Mesendoderm (in vitro differentiated cells): Measurements from ENCODE around the gene DUXA.
A peak's percentile ranks its signal among the peaks of the same experiment; 100 is the strongest.

Experiments used
- DNase-seq: peaks from one replicate; pipeline ENCODE4 v3.0.0; 2013
- H2AK5ac ChIP-seq: 2 replicates; pipeline ENCODE4 v1.6.1; 2013; ENCODE audit warnings: low read length, inconsistent platforms
- H2BK120ac ChIP-seq: 2 replicates; pipeline ENCODE4 v1.6.1; 2013; ENCODE audit warnings: low read depth, mild to moderate bottlenecking, low read length, moderate library complexity, mixed read lengths
- H2BK15ac ChIP-seq: replicated peaks from 2 replicates; pipeline ENCODE4 v1.6.1; 2013; ENCODE audit warnings: low read depth, mild to moderate bottlenecking, moderate library complexity
- H2BK5ac ChIP-seq: 2 replicates; pipeline ENCODE4 v1.6.1; 2013; ENCODE audit warnings: low read length, inconsistent platforms
- H3K18ac ChIP-seq: 2 replicates; pipeline ENCODE4 v1.6.1; 2013; ENCODE audit warnings: mild to moderate bottlenecking, low read length, mixed read lengths
- H3K23ac ChIP-seq: one replicate; pipeline ENCODE4 v1.6.1; 2013; ENCODE audit warnings: low read length
- H3K27ac ChIP-seq: 2 replicates; pipeline ENCODE4 v1.5.1; 2013; ENCODE audit warnings: low read depth, mild to moderate bottlenecking, inconsistent platforms, low read length, moderate library complexity
- H3K27me3 ChIP-seq: 2 replicates; pipeline ENCODE4 v1.6.1; 2013; ENCODE audit warnings: low read length, control low read depth, mild to moderate bottlenecking, inconsistent platforms; ENCODE audit not compliant: insufficient read depth, poor library complexity
- H3K36me3 ChIP-seq: 2 replicates; pipeline ENCODE4 v1.6.1; 2013; ENCODE audit warnings: low read length, inconsistent platforms; ENCODE audit not compliant: control insufficient read depth, insufficient read depth
- H3K4ac ChIP-seq: one replicate; pipeline ENCODE4 v1.6.1; 2013; ENCODE audit warnings: low read depth, mild to moderate bottlenecking, low read length, moderate library complexity
- H3K4me1 ChIP-seq: 2 replicates; pipeline ENCODE4 v1.6.1; 2013; ENCODE audit warnings: low read depth, low read length, inconsistent platforms; ENCODE audit not compliant: control insufficient read depth
- H3K4me2 ChIP-seq: 2 replicates; pipeline ENCODE4 v1.6.1; 2013; ENCODE audit warnings: low read length
- H3K4me3 ChIP-seq: 2 replicates; pipeline ENCODE4 v1.5.1; 2013; ENCODE audit warnings: mild to moderate bottlenecking, low read length
- H3K56ac ChIP-seq: one replicate; pipeline ENCODE4 v1.6.1; 2013; ENCODE audit warnings: low read length
- H3K79me1 ChIP-seq: 2 replicates; pipeline ENCODE4 v1.6.1; 2013; ENCODE audit warnings: low read length, inconsistent platforms
- H3K79me2 ChIP-seq: 2 replicates; pipeline ENCODE4 v1.6.1; 2013; ENCODE audit warnings: mild to moderate bottlenecking, low read length; ENCODE audit not compliant: control insufficient read depth, insufficient read depth
- H3K9ac ChIP-seq: 2 replicates; pipeline ENCODE4 v1.6.1; 2013; ENCODE audit warnings: low read length, inconsistent platforms
- H4K5ac ChIP-seq: one replicate; pipeline ENCODE4 v1.6.1; 2013; ENCODE audit warnings: low read length
- H4K8ac ChIP-seq: one replicate; pipeline ENCODE4 v1.6.1; 2013; ENCODE audit warnings: low read depth, mild to moderate bottlenecking, control low read depth, low read length, moderate library complexity
- WGBS: extraction: QIAGEN DNeasy Blood & Tissue Kit; methylation state at CpG from one replicate; pipeline ENCODE4 v1.1.7; 2013; ENCODE audit warnings: low lambda C conversion rate, missing lambda C conversion rate; ENCODE audit not compliant: insufficient coverage; ENCODE audit errors: extremely low coverage; 5-methylcytosine and 5-hydroxymethylcytosine counted together

The DUXA gene

DNA sequence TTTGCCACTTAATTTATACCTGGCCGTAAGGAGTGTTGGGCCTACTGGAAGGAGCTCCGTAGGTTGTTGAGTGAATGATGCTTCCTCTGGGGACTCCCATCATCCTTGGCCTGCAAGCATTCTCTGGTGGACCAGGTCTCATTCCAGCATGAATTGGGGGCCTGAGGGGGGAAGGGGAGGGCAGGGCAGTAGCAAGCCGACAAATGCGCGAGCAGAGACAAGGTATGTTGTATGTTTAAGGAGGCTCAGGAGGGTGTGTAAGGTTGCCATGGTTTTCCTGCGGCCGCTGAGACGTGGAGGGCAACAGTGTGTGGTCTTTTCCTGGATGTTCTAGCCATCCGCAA, 24.8 kb upstream of the DUXA start:
- Histone ChIP-seq H3K4me1 (peaks cover 2% of the 10 kb centered on the region), H3K4me3 (peak overlapping the region; percentile 88), H2AK5ac (no peak overlapping the region), H3K4me2 (peak overlapping the region; percentile 37), H2BK15ac (no peak overlapping the region), H4K8ac (no peak overlapping the region), H3K18ac (no peak overlapping the region), H2BK120ac (no peak overlapping the region), H3K27me3 (no peaks in the 10 kb centered on the region), H3K27ac (no peak overlapping the region), H3K79me2 (peaks cover 21% of the 10 kb centered on the region), H4K5ac (no peak overlapping the region), H3K9ac (peak overlapping the region; percentile 86), H2BK5ac (no peak overlapping the region), H3K36me3 (peaks cover 6% of the 10 kb centered on the region), H3K4ac (no peak overlapping the region), H3K79me1 (peaks cover 21% of the 10 kb centered on the region), H3K56ac (peak overlapping the region; percentile 92), H3K23ac (peak overlapping the region; percentile 31)
- DNase-seq, result peak; percentile 32
- WGBS, result no CpG with 5 or more reads among the region's 9 CpGs

DNA sequence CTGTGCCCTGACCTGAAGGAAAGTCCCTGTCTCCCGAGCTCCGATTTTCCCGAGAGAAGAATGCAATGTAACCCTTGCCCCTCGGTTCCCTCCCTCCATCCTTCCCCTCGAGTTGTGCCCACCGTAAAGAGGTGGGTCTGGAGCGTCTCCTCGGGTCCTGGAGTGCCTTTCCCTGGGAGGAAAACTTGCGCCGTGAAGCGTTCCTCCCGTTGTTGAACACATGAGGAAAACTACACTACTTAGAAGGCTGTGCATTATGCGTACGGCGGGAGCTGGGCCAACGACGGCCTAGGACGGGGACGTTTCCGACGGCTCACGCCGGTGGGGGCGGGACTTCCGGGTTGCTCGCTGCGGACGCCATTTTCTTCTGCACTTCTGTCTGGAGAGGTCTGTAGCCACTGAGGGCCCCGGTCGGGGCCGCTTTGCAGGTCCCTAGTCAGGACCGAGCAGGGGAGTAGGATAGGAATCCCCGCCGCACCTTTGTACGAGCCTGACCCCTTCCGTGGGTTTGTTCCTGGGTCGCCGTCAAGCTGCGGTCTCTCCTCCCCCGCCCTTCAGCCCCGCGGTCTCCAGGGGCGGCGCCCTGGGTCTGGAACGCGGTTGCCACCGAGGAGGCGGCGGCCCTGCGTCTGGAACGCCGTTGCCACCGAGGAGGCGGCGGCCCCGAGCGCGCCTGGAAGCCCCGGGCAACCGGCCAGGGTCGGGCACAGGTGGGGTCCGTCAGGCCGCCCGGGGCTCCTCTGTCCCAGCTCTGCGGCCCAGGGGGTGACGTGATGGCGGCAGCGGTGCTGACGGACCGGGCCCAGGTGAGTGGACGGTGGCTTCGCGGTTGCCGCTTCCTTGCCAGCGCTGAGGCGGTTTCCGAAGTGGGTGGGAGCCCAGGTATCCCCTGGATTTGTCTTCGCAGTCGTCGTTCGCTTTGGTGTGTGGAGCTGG, 24.1 kb upstream of the DUXA start, which contains the start of gene ZNF264:
Gene ZNF264 (plus strand): TSS at position 360 of the 936 bp plus-strand sequence. CDS start 414 bp downstream, at position 774.
- H3K79me2 ChIP-seq, result peaks cover 21% of the 10 kb centered on the region
- no peak within 1 kb of the TSS for H3K4ac ChIP-seq
- H2BK120ac ChIP-seq, result no peak within 1 kb of the TSS
- no CpG with 5 or more reads among the region's 81 CpGs for WGBS
- no peak within 1 kb of the TSS for H2AK5ac ChIP-seq
- H3K36me3 ChIP-seq, result peaks cover 4% of the 10 kb centered on the region
- H2BK5ac ChIP-seq, result no peak within 1 kb of the TSS
- peak within 1 kb of the TSS; percentile 69 for H4K8ac ChIP-seq
- peaks cover 2% of the 10 kb centered on the region for H3K4me1 ChIP-seq
- peak within 1 kb of the TSS; percentile 92 for H3K56ac ChIP-seq
- H3K18ac ChIP-seq, result peak within 1 kb of the TSS; percentile 69
- no peak within 1 kb of the TSS for H2BK15ac ChIP-seq
- H3K79me1 ChIP-seq, result peaks cover 21% of the 10 kb centered on the region
- H3K4me2 ChIP-seq, result peak within 1 kb of the TSS; percentile 89
- H3K4me3 ChIP-seq, result peak within 1 kb of the TSS; percentile 88
- peak; percentile 88 for DNase-seq
- H3K23ac ChIP-seq, result peak within 1 kb of the TSS; percentile 31
- peak within 1 kb of the TSS; percentile 15 for H3K27ac ChIP-seq
- H3K9ac ChIP-seq, result peak within 1 kb of the TSS; percentile 86
- H3K27me3 ChIP-seq, result no peaks in the 10 kb centered on the region
- peak within 1 kb of the TSS; percentile 59 for H4K5ac ChIP-seq

DNA sequence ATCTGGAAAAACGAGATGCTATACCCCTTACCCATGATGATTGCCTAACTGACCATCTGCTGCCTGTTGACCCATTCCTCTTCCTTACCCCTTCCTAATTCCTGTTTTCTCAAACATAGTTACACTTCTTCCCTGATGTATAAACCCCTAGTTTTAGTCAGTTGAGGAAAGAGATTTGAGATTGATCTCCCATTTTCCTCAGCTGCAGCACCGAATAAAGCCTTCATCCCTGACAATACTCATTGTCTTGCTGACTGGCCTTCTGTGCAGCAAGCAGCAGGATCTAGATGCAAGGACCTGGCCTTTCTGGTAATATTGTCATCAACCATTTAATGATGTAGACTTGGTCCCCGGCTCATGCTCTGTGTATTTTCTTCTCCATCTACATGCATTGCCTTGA, 23.0 kb upstream of the DUXA start:
- no peak overlapping the region for H2BK5ac ChIP-seq
- H3K27ac ChIP-seq, result no peak overlapping the region
- H3K4me1 ChIP-seq, result peaks cover 2% of the 10 kb centered on the region
- H3K9ac ChIP-seq, result no peak overlapping the region
- no CpG with 5 or more reads among the region's 3 CpGs for WGBS
- no peak overlapping the region for H3K4me3 ChIP-seq
- H3K23ac ChIP-seq, result no peak overlapping the region
- peaks cover 4% of the 10 kb centered on the region for H3K36me3 ChIP-seq
- no peak overlapping the region for H3K4me2 ChIP-seq
- peaks cover 21% of the 10 kb centered on the region for H3K79me1 ChIP-seq
- no peak overlapping the region for H2AK5ac ChIP-seq
- H4K5ac ChIP-seq, result no peak overlapping the region
- H3K27me3 ChIP-seq, result no peaks in the 10 kb centered on the region
- H4K8ac ChIP-seq, result no peak overlapping the region
- H2BK120ac ChIP-seq, result no peak overlapping the region
- no peak overlapping the region for H3K56ac ChIP-seq
- H3K79me2 ChIP-seq, result peaks cover 21% of the 10 kb centered on the region
- H3K4ac ChIP-seq, result no peak overlapping the region
- no peak for DNase-seq
- no peak overlapping the region for H3K18ac ChIP-seq
- H2BK15ac ChIP-seq, result no peak overlapping the region

GRCh38 chr19:57171551-57172081, 4.3 kb upstream of the DUXA start:
- peak overlapping the region; percentile 49 for H3K56ac ChIP-seq
- H3K18ac ChIP-seq, result peak overlapping the region; percentile 23
- no peak overlapping the region for H4K8ac ChIP-seq
- no peak overlapping the region for H2BK120ac ChIP-seq
- H3K79me2 ChIP-seq, result no peaks in the 10 kb centered on the region
- no peak overlapping the region for H3K4ac ChIP-seq
- no peak overlapping the region for H2AK5ac ChIP-seq
- no CpG with 5 or more reads among the region's 42 CpGs for WGBS
- no peaks in the 10 kb centered on the region for H3K36me3 ChIP-seq
- H2BK15ac ChIP-seq, result no peak overlapping the region
- H4K5ac ChIP-seq, result peak overlapping the region; percentile 56
- peak overlapping the region; percentile 9 for H3K4me3 ChIP-seq
- DNase-seq, result peak; percentile 61
- H3K4me2 ChIP-seq, result peak overlapping the region; percentile 31
- no peaks in the 10 kb centered on the region for H3K4me1 ChIP-seq
- H3K27me3 ChIP-seq, result no peaks in the 10 kb centered on the region
- peak overlapping the region; percentile 38 for H3K9ac ChIP-seq
- H3K79me1 ChIP-seq, result no peaks in the 10 kb centered on the region
- H3K23ac ChIP-seq, result no peak overlapping the region
- no peak overlapping the region for H3K27ac ChIP-seq
- no peak overlapping the region for H2BK5ac ChIP-seq

DNA sequence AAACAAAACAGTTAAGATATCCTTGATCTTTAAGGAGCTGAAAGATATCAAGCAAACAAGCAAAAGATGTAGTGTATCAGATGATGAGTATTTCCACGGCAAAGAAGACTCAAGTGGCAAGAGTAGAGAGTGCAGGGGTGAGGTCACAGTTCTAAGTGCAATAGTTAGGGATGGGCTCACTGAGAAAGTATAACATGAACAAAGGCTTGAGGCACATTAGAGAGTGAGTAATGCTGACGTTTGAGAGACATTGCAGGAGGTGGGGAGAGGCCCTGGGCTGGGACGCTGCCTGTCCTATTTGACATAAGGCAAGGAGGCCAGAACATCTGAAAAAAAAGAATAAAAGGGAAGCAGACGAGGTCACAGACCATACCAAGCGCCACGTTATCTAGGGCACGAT, 1.4 kb downstream of the DUXA start:
- Histone ChIP-seq H2BK15ac (no peak overlapping the region), H3K9ac (no peak overlapping the region), H4K5ac (no peak overlapping the region), H3K18ac (no peak overlapping the region), H3K4me3 (no peak overlapping the region), H3K79me1 (no peaks in the 10 kb centered on the region), H3K4ac (no peak overlapping the region), H3K27me3 (no peaks in the 10 kb centered on the region), H2BK120ac (no peak overlapping the region), H3K27ac (no peak overlapping the region), H3K79me2 (no peaks in the 10 kb centered on the region), H3K4me2 (no peak overlapping the region), H3K36me3 (no peaks in the 10 kb centered on the region), H3K23ac (no peak overlapping the region), H2BK5ac (no peak overlapping the region), H2AK5ac (no peak overlapping the region), H4K8ac (no peak overlapping the region), H3K56ac (no peak overlapping the region), H3K4me1 (no peaks in the 10 kb centered on the region)
- WGBS, result no CpG with 5 or more reads among the region's 7 CpGs
- DNase-seq, result no peak
